Adrenal gland (tissue), 5 donors: ENCODE measurements around the gene PON2.

Source experiments
- CTCF ChIP-seq, 6 experiments: fragments of 450-650 bp in 4 of 6; fragments of 200-600 bp in 2 of 6; sonication (generic) in 1 of 6; IDR thresholded peaks; 1 replicate in 5 of 6; 2 replicates in 1 of 6; pipeline versions ENCODE4 v1.5.1 to v1.8.0; 2016 to 2021; ENCODE audit warnings: antibody characterized with exemption in 6 of 6, mild to moderate bottlenecking in 2 of 6, moderate library complexity in 1 of 6
- POLR2A ChIP-seq, 2 donors: fragments of 450-650 bp; IDR thresholded peaks; one replicate each; pipeline ENCODE4 v1.6.1; 2017; ENCODE audit warnings: antibody characterized with exemption in 2 of 2, mild to moderate bottlenecking in 2 of 2, moderate library complexity in 1 of 2
- donor health status: DM: no; HTN: no; CAD: no.

- TF ChIP-seq POLR2A (IDR thresholded peaks at IDR 0.05) (no peak), CTCF (IDR thresholded peaks at IDR 0.05) (no peak)
Measured at GRCh38 chr7:95479992-95480624, 45.3 kb upstream of the PON2 start.
